K562 (cell line): Measurements from ENCODE around the gene HSPB2. TPM values are rescaled to one million over a fixed set of nuclear protein-coding genes. Genes with fewer than 3 reads are reported as not detected.

Experiments
- BRCA1 ChIP-seq, 2 experiments: fragments of 450-650 bp in 1 of 2; sonication (generic) in 1 of 2; formaldehyde crosslinking in 1 of 2; IDR thresholded peaks; 2 replicates each; pipeline versions ENCODE4 v1.5.0 to v1.6.1; 2017 to 2020; ENCODE audit warnings: mild to moderate bottlenecking in 1 of 2, missing genetic modification reagents in 1 of 2
- CHD1 ChIP-seq: fragments of 200-600 bp; sonication (generic); IDR thresholded peaks from one replicate; pipeline ENCODE4 v1.6.1; 2012; ENCODE audit warnings: mild to moderate bottlenecking, moderate library complexity, low read length, inconsistent platforms
- CHD4 ChIP-seq: fragments of 200-600 bp; sonication (generic); IDR thresholded peaks from 3 replicates; pipeline ENCODE4 v1.6.1; 2012; ENCODE audit warnings: low read depth, mild to moderate bottlenecking, mixed read lengths, low read length, inconsistent platforms; ENCODE audit not compliant: insufficient read depth, insufficient replicate concordance, poor library complexity, severe bottlenecking
- GATAD2A ChIP-seq: fragments of 450-650 bp; IDR thresholded peaks from 2 replicates; pipeline ENCODE4 v1.6.1; 2017
- MIER1 ChIP-seq: fragments of 450-650 bp; IDR thresholded peaks from 2 replicates; pipeline ENCODE4 v1.6.1; 2016; ENCODE audit warnings: antibody characterized with exemption, mild to moderate bottlenecking, low read depth
- SIX5 ChIP-seq, 2 experiments: IDR thresholded peaks; 2 replicates each; pipeline ENCODE4 v1.6.1; 2011; ENCODE audit warnings: low read length in 2 of 2, borderline replicate concordance in 1 of 2, low read depth in 1 of 2, mild to moderate bottlenecking in 1 of 2, moderate library complexity in 1 of 2; ENCODE audit not compliant: insufficient read depth in 1 of 2
- TARDBP ChIP-seq: fragments of 450-650 bp; IDR thresholded peaks from 2 replicates; pipeline ENCODE4 v1.6.1; 2016
- THAP12 ChIP-seq: fragments of 250-450 bp; sonication (Bioruptor Pico); IDR thresholded peaks from 2 replicates; pipeline ENCODE4 v1.9.0; 2021; ENCODE audit warnings: mild to moderate bottlenecking, inconsistent platforms
- ZFPM2 ChIP-seq: fragments of 250-450 bp; sonication (Bioruptor Pico); IDR thresholded peaks from 2 replicates; pipeline ENCODE4 v1.5.1; 2022; ENCODE audit warnings: mild to moderate bottlenecking
- ZNF121 ChIP-seq: sonication (generic); formaldehyde crosslinking; conservative IDR thresholded peaks from 2 replicates; pipeline ENCODE4 v1.8.0; 2022; ENCODE audit warnings: missing genetic modification reagents
- ZNF518B ChIP-seq: fragments of 250-450 bp; sonication (Bioruptor Pico); IDR thresholded peaks from 2 replicates; pipeline ENCODE4 v1.5.0; 2021; ENCODE audit warnings: mild to moderate bottlenecking, moderate library complexity
- ZNF717 ChIP-seq: fragments of 250-450 bp; sonication (Bioruptor Pico); IDR thresholded peaks from 2 replicates; pipeline ENCODE4 v1.5.0; 2021
- ZNF77 ChIP-seq: fragments of 250-450 bp; sonication (Bioruptor Pico); IDR thresholded peaks from 2 replicates; pipeline ENCODE4 v1.5.0; 2020
- polyA plus RNA-seq, 8 experiments: library from polyadenylated mRNA; depleted of rRNA in 4 of 8; stranded (reverse) in 5 of 8; unstranded in 3 of 8; fragments of >200 nt; fragmentation: Nextera tagmentation in 2 of 8; fragmentation: Illumina TruSeq in 1 of 8; extraction: Ambion mirVana in 2 of 8; extraction: Trizol in 1 of 8; gene quantifications; 2 replicates each; pipeline versions ENCODE4 v1.2.1 to v1.2.3, GENCODE V29; 2011 to 2014; ENCODE audit warnings: inconsistent platforms in 1 of 8, missing spikeins in 1 of 8
- total RNA-seq, 7 experiments: library from RNA; depleted of rRNA in 6 of 7; stranded (reverse); fragments of >200 nt in 6 of 7; fragmentation: Illumina TruSeq in 2 of 7; extraction: Trizol in 2 of 7; gene quantifications; 2 replicates each; pipeline versions ENCODE4 v1.2.1 to v1.2.3, GENCODE V29; 2011 to 2021; ENCODE audit warnings: low replicate concordance in 1 of 7
- TF ChIP-seq, protein P1 (sequence below): fragments of 450-650 bp; IDR thresholded peaks from 2 replicates; pipeline ENCODE4 v1.6.1; 2016; ENCODE audit warnings: mild to moderate bottlenecking

The HSPB2 gene
- total and polyA plus RNA-seq, 9 of the 15 experiments (the other 6 are each of a cell fraction or from before 2014, with no cell fraction given), result 0.06 to 0.35 (median 0.11) TPM; not detected in 5

- no peak; the same call in 1 of the 2 replicates for TF ChIP-seq MIER1
- no peak for TF ChIP-seq ZFPM2 (CRISPR knock-in tag)
- TF ChIP-seq ZNF77 (CRISPR knock-in tag), result no peak
- TF ChIP-seq GATAD2A, result 0 out of 2 replicates have a peak, but pooled peaks have one; percentile 12
- TF ChIP-seq CHD1, result no peak
- no peak for TF ChIP-seq THAP12 (CRISPR knock-in tag)
- TF ChIP-seq, protein P1, sequence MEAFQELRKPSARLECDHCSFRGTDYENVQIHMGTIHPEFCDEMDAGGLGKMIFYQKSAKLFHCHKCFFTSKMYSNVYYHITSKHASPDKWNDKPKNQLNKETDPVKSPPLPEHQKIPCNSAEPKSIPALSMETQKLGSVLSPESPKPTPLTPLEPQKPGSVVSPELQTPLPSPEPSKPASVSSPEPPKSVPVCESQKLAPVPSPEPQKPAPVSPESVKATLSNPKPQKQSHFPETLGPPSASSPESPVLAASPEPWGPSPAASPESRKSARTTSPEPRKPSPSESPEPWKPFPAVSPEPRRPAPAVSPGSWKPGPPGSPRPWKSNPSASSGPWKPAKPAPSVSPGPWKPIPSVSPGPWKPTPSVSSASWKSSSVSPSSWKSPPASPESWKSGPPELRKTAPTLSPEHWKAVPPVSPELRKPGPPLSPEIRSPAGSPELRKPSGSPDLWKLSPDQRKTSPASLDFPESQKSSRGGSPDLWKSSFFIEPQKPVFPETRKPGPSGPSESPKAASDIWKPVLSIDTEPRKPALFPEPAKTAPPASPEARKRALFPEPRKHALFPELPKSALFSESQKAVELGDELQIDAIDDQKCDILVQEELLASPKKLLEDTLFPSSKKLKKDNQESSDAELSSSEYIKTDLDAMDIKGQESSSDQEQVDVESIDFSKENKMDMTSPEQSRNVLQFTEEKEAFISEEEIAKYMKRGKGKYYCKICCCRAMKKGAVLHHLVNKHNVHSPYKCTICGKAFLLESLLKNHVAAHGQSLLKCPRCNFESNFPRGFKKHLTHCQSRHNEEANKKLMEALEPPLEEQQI, result no peak
- TF ChIP-seq CHD4, result no peak
- TF ChIP-seq SIX5 (IDR thresholded peaks at IDR 0.05; ENCODE audit: borderline replicate concordance in 1 of 2, insufficient read depth in 1 of 2, low read depth in 1 of 2, low read length in 2 of 2), result no peak
- TF ChIP-seq ZNF518B, result no peak
- TF ChIP-seq ZNF121 (CRISPR knock-in tag), result no peak
- TF ChIP-seq BRCA1 (IDR thresholded peaks at IDR 0.05), result no peak
- TF ChIP-seq BRCA1 (CRISPR knock-in tag; IDR thresholded peaks at IDR 0.05), result no peak
- TF ChIP-seq TARDBP, result no peak
- no peak for TF ChIP-seq ZNF717 (CRISPR knock-in tag)
Measured at GRCh38 chr11:111870886-111871692, 41.4 kb upstream of the HSPB2 start, which contains the start of gene ALG9 (continued).
